ENCODE data around the gene MYL6.

DNA sequence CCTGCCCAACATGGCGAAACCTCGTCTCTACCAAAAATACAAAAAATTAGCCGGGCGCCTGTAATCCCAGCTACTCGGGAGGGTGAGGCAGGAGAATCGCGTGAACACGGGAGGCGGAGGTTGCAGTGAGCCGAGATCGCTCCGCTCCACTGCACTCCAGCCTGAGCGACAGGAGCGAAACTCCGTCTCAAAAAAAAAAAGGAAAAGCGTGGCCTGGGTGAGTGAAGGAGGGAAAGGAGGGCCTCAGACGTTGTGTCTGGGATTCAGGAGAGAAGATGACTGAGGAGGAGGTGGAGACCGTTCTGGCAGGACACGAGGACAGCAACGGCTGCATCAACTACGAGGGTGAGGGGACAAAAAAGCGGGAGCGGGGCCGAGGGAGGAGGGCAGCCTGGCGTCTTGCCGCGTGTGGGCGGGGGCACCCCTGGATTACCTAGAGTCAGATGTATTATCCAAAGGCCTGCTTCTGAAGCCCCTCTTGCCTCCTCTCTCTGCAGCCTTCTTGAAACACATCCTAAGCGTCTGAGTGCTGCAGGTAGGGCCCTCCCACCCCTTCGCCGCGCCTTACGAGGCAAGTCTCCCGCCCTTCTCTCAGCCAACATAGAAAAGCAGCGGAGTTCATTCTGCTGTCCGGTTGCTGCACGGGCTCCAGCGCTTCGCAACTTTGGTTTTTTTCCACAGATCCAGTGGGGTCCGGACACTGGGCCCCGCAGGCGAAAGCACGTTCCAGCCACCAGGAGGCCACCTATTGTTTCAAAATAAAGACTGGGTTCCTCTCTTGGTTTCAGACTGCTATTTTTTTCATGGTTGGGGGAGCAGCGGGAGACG lies 744 bp upstream of the MYL6 start:
- TF ChIP-seq, protein P1, sequence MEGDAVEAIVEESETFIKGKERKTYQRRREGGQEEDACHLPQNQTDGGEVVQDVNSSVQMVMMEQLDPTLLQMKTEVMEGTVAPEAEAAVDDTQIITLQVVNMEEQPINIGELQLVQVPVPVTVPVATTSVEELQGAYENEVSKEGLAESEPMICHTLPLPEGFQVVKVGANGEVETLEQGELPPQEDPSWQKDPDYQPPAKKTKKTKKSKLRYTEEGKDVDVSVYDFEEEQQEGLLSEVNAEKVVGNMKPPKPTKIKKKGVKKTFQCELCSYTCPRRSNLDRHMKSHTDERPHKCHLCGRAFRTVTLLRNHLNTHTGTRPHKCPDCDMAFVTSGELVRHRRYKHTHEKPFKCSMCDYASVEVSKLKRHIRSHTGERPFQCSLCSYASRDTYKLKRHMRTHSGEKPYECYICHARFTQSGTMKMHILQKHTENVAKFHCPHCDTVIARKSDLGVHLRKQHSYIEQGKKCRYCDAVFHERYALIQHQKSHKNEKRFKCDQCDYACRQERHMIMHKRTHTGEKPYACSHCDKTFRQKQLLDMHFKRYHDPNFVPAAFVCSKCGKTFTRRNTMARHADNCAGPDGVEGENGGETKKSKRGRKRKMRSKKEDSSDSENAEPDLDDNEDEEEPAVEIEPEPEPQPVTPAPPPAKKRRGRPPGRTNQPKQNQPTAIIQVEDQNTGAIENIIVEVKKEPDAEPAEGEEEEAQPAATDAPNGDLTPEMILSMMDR (IDR thresholded peaks at IDR 0.05; ENCODE audit: low read length): peak; percentile 67
- TF ChIP-seq EZH2 (optimal IDR thresholded peaks at IDR 0.05; ENCODE audit: low read depth, low read length): no peak
